ENCODE results near the gene EWSR1.
"Not testable (repeated sequence)": the region's sequence is repeated elsewhere in the genome, so short reads cannot be mapped to it uniquely, and the experiment has no call there.

The EWSR1 gene, protein sequence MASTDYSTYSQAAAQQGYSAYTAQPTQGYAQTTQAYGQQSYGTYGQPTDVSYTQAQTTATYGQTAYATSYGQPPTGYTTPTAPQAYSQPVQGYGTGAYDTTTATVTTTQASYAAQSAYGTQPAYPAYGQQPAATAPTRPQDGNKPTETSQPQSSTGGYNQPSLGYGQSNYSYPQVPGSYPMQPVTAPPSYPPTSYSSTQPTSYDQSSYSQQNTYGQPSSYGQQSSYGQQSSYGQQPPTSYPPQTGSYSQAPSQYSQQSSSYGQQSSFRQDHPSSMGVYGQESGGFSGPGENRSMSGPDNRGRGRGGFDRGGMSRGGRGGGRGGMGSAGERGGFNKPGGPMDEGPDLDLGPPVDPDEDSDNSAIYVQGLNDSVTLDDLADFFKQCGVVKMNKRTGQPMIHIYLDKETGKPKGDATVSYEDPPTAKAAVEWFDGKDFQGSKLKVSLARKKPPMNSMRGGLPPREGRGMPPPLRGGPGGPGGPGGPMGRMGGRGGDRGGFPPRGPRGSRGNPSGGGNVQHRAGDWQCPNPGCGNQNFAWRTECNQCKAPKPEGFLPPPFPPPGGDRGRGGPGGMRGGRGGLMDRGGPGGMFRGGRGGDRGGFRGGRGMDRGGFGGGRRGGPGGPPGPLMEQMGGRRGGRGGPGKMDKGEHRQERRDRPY

DNA sequence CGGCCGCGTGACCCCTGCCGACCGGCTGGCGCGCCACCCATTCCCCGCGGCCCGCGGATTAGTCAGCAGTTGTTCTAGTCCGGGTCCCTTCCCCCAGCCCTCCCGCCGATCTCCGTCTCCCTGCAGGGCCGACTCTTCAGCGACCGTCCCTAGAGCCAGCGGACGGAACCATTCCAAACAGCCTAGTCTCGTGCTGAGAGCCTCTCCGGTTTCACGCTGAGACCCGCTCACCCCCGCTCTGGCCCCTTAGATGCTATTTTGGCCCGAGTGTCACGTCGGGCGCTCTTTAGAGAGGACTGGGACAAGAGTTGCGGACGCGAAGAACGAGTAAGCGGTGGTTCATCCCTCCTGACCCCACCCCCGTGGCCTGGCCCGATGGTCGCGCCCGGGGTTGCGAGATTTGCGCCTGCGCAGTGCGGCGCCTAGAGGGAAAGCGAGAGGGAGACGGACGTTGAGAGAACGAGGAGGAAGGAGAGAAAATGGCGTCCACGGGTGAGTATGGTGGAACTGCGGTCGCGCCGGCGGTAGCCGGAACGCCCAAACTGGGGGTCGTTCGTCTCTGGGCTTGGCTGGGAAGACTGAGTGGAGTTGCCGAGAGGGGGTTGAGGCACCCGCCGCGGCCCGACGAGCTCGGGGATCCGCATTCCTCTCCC is at the start of gene EWSR1, which contains the start of gene RHBDD3:
Gene EWSR1 (plus strand): TSS at position 411 of the 653 bp plus-strand sequence. CDS start 69 bp downstream, at position 480.
Gene RHBDD3 (minus strand): TSS at position 124 of the 653 bp plus-strand sequence. CDS start 2,355 bp downstream, outside the sequence.
- in situ Hi-C loops (cut with MboI; ENCODE audit: low pct_unique_long_range_greater_than_20kb, low sequenced_read_pairs, unreplicated experiment): no loop called here
- DNase-seq (ENCODE audit: low spot score): peak; percentile 97
- TF ChIP-seq, protein P1, sequence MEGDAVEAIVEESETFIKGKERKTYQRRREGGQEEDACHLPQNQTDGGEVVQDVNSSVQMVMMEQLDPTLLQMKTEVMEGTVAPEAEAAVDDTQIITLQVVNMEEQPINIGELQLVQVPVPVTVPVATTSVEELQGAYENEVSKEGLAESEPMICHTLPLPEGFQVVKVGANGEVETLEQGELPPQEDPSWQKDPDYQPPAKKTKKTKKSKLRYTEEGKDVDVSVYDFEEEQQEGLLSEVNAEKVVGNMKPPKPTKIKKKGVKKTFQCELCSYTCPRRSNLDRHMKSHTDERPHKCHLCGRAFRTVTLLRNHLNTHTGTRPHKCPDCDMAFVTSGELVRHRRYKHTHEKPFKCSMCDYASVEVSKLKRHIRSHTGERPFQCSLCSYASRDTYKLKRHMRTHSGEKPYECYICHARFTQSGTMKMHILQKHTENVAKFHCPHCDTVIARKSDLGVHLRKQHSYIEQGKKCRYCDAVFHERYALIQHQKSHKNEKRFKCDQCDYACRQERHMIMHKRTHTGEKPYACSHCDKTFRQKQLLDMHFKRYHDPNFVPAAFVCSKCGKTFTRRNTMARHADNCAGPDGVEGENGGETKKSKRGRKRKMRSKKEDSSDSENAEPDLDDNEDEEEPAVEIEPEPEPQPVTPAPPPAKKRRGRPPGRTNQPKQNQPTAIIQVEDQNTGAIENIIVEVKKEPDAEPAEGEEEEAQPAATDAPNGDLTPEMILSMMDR (IDR thresholded peaks at IDR 0.05; ENCODE audit: extremely low read depth, insufficient read depth, missing control alignments): no peak

DNA sequence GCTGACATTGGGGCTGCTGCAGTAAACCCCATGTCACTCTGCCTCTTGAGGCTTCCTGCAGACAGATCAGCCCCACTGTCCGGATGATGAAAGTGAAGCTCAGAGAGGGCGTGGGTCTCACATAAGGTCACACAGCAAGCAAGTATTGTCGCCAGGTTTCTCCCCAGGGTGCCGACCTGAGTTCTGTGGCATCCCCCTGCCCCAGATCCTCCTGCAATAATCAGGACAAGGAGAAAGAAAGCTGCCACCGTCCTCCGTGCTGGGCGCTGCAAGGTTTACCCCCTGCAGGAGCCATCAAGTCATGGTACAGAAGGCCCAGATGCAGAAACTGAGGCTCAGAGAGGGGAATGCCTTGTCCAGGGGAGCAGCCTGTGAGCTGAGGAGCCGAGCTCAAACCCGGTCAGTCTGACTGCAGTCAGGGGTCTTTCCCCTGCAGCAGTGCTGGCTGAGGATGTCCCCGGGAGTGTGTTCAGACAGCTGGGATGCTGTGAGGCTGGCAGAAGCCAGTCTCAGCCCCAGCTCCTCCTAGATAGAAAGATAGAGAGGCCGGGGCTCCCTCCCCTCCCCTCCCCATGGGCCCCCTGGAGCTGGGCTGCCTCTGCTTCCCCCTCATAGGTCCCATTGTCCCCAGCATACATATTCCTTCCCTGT is 49.2 kb upstream of the EWSR1 start:
- no peak for DNase-seq (ENCODE audit: low spot score)
- TF ChIP-seq, protein P1 (IDR thresholded peaks at IDR 0.05; ENCODE audit: extremely low read depth, insufficient read depth, missing control alignments): no peak
- in situ Hi-C loops (cut with MboI; ENCODE audit: low pct_unique_long_range_greater_than_20kb, low sequenced_read_pairs, unreplicated experiment): no loop called here

DNA sequence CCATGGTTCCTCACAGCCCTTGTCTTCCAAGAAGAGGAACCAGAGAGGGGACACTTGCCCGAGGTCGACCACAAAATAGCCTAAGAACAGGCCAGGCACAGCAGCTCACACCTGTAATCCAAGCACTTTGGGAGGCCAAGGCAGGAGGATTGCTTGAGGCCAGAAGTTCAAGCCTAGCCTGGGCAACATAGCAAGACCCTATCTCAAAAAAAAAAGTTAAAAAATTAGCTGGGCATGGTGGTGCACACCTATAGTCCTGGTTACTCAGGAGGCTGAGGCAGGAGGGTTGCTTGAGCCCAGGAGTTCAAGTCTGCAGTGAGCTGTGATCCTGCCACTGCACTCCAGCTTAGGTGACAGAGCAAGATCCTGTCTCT is 48.7 kb upstream of the EWSR1 start:
- in situ Hi-C loops (cut with MboI; ENCODE audit: low pct_unique_long_range_greater_than_20kb, low sequenced_read_pairs, unreplicated experiment): not testable (repeated sequence)

DNA sequence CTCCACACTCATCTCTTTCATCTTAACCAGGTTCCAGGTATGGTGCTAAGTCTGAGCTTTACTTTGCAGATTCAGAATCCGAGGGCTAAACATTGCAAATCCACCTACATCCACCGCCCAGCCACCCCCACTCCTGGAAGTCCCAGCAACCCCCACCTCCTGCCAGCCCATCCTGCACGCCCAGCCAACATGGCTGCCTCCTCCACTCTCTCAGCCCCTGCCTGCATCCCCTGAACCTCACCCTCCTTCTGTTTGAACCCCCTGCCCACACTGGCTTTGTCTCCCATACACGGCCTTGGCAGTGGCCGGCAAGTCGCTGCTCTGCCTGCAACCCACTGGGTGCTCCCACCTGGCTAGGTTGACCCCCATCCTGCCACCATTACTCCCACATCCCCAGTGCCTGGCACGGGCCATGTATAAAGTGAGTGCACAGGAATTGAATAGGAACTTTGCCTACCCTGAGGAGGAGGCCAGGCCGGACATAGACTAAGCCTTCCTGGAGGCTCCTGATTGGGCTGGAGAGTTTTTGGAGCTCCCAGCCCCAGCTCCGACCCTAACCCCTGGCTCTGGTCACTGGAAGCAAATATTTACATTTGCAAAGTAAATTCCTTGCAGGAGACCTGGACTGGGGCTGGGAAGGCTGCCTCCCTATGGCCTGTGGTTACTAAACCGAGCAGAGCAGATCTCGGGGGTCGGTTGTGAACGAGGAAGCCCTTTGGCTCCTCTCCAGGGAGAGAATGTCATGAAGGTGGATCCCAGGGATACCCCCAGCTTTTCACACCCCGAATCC is 48.0 kb upstream of the EWSR1 start:
- in situ Hi-C loops (cut with MboI; ENCODE audit: low pct_unique_long_range_greater_than_20kb, low sequenced_read_pairs, unreplicated experiment): no loop called here
- no peak for DNase-seq (ENCODE audit: low spot score)
- TF ChIP-seq, protein P1 (IDR thresholded peaks at IDR 0.05; ENCODE audit: extremely low read depth, insufficient read depth, missing control alignments): no peak

More for the DNA sequence above, 48.7 kb upstream of the EWSR1 start:
- not testable (repeated sequence) for DNase-seq (ENCODE audit: low spot score)

DNA sequence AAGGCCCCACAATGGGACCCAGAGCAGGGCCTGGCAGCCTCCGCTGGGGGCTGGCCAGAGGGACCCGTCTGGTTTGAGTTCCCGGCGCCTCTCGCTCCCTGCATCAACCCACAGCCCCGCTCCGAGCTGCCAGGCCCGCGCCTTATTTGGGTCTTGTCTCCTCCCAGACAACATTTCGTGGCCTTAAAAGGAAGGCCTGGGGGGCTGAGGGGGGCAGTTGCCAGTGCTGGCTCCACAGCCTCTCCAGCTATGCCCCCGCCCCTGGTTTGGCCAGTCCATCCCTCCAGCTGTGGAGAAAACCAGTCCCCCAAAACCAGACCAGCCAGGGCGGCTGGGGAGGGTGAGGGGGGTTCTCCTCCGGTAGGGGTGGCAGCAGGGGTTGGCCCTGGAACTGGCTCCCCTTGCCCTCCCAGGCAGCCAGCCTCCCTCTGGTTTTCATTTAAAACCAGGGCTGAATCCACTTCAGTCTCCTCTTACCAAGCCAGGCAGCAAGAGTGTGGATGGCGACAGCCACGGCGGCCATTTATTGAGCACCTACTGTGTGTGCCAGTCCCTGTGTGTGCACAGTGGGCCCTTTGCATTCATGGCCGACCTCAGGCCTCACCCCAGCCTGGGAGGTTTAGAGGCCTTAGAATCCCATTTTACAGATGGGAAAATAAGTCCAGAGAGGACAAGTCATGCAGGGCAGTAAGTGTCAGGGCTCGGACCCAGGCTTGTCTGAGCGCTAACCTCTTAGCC is 43.8 kb upstream of the EWSR1 start:
- in situ Hi-C loops (cut with MboI; ENCODE audit: low pct_unique_long_range_greater_than_20kb, low sequenced_read_pairs, unreplicated experiment): no loop called here
- DNase-seq (ENCODE audit: low spot score): no peak
- TF ChIP-seq, protein P1 (IDR thresholded peaks at IDR 0.05; ENCODE audit: extremely low read depth, insufficient read depth, missing control alignments): no peak

DNA sequence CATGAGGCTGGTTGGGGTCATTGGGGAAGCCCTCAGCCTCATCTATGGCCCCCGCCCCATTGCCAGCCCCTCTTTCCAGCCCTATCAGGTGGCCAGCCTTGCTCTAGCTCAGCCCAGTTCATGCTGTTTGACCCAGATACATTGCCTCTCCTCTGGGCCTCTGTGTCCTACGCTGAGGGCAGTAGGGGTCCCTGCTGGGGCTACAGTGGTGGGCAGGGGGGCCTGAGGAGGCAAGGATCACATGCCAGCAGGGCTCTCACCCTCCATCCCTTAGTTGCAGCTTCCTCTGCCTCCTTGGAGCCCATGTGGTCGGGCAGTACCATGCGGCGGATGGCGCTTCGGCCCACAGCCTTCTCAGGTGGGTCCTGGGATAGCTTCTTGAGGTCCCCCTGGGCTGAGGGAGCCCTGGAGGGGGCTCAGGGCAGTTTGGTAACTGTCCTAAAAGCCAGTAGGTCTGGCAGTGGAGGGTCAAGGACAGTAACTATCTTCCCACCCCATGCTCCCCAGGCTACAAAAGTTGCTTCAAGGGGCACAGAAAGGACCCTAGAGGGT is 43.1 kb upstream of the EWSR1 start:
- in situ Hi-C loops (cut with MboI; ENCODE audit: low pct_unique_long_range_greater_than_20kb, low sequenced_read_pairs, unreplicated experiment): loop anchor here (25.0 kb wide), 1 partner anchor 188 kb away; no protein-coding TSS in a partner anchor
- TF ChIP-seq, protein P1 (IDR thresholded peaks at IDR 0.05; ENCODE audit: extremely low read depth, insufficient read depth, missing control alignments): no peak
- no peak for DNase-seq (ENCODE audit: low spot score)

Measured in GM13977 (cell line).